ENCODE data around the gene CNTN4. TPM values are rescaled to one million over a fixed set of nuclear protein-coding genes. Genes with fewer than 3 reads are reported as not detected.

Gene CNTN4
- total and polyA plus RNA-seq, 2 of the 8 experiments (the other 6 are each of a cell fraction or from before 2014, with no cell fraction given) = 0.41 to 2.2 TPM

GRCh38 chr3:2597615-2598014, 498.9 kb downstream of the CNTN4 start:
- Histone ChIP-seq H2BK12ac (ENCODE audit: low read depth, low read length) (no peak overlapping the region), H3K14ac (ENCODE audit: insufficient read length) (no peak overlapping the region), H2BK15ac (ENCODE audit: low read length) (no peak overlapping the region), H3K18ac (ENCODE audit: extremely low read depth, low read length) (no peak overlapping the region), H4K5ac (ENCODE audit: insufficient read length, low read depth, low read length) (no peak overlapping the region), H4K91ac (replicated peaks; ENCODE audit: insufficient read length, low read length) (no peak overlapping the region), H4K8ac (ENCODE audit: extremely low read depth, insufficient read depth, low read length) (no peak overlapping the region; the same call in 1 of the 2 replicates), H3K9ac (replicated peaks in 1 of 4; ENCODE audit: extremely low read depth in 1 of 4, low read depth in 3 of 4, low read length in 3 of 4) (no peak overlapping the region), H3K23me2 (ENCODE audit: low read depth, low read length) (no peaks in the 10 kb centered on the region), H3K27ac (ENCODE audit: low read depth, low read length) (no peak overlapping the region), H2BK5ac (ENCODE audit: low read depth, low read length) (no peak overlapping the region), H2AFZ (ENCODE audit: low read length) (no peak overlapping the region), H3K56ac (replicated peaks; ENCODE audit: insufficient read length, low read depth, low read length) (no peak overlapping the region), H3K36me3 (ENCODE audit: control insufficient read depth in 2 of 4, insufficient read depth in 4 of 4, low read length in 3 of 4) (no peaks in the 10 kb centered on the region), H2BK20ac (ENCODE audit: low read length) (no peak overlapping the region), H3K4me2 (ENCODE audit: insufficient read depth in 1 of 2, low read depth in 2 of 2, low read length in 2 of 2) (no peak overlapping the region), H2BK120ac (replicated peaks; ENCODE audit: low read depth, low read length) (no peak overlapping the region), H3K23ac (ENCODE audit: insufficient read length) (no peak overlapping the region), H3K9me3 (ENCODE audit: insufficient read depth in 2 of 2, low read depth in 1 of 2, low read length in 1 of 2) (no peaks in the 10 kb centered on the region), H3K79me1 (ENCODE audit: low read depth, low read length) (no peaks in the 10 kb centered on the region), H4K20me1 (replicated peaks in 1 of 2; ENCODE audit: control insufficient read depth in 1 of 2, insufficient read depth in 2 of 2, low read length in 2 of 2) (no peaks in the 10 kb centered on the region), H3K4ac (replicated peaks; ENCODE audit: insufficient read length, low read depth, low read length) (no peak overlapping the region), H3K27me3 (replicated peaks in 1 of 4; ENCODE audit: control insufficient read depth in 3 of 4, extremely low read depth in 1 of 4, insufficient read depth in 3 of 4, low read length in 3 of 4) (no peaks in the 10 kb centered on the region), H2AK5ac (ENCODE audit: low read depth, low read length) (no peak overlapping the region), H3K4me3 (ENCODE audit: extremely low read depth in 1 of 4, insufficient read depth in 2 of 4, low read depth in 3 of 4, low read length in 4 of 4) (no peak overlapping the region), H3K4me1 (replicated peaks in 1 of 4; ENCODE audit: control insufficient read depth in 3 of 4, insufficient read depth in 4 of 4, low read length in 3 of 4) (no peaks in the 10 kb centered on the region; a peak in 1 of 7 replicates), H3K79me2 (ENCODE audit: control insufficient read depth in 1 of 2, insufficient read depth in 2 of 2, low read length in 2 of 2) (no peaks in the 10 kb centered on the region)
- ChIA-PET POLR2A (ENCODE audit: partially characterized antibody) (no interaction called here), CTCF (ENCODE audit: partially characterized antibody) (interaction anchor here (0.6 to 1.2 kb wide), 6 partner anchors 16 to 333 kb away, joined by 3 to 5 read pairs (median 3); no protein-coding TSS in a partner anchor)
- 92% methylated on average over 3 of the region's 3 CpGs; no CpG with 5 or more reads in 1 of the 2 experiments for WGBS, 2 experiments (ENCODE audit: extremely low coverage in 1 of 2, insufficient coverage in 1 of 2, insufficient read length in 1 of 2, insufficient replicate concordance in 2 of 2, low coverage in 1 of 2, low lambda C conversion rate in 2 of 2, missing lambda C conversion rate in 1 of 2)
- TF ChIP-seq ASH2L (IDR thresholded peaks at IDR 0.05; ENCODE audit: low read length) (no peak), KDM4A (IDR thresholded peaks at IDR 0.05; ENCODE audit: low read depth, low read length, severe bottlenecking) (no peak), SRF (IDR thresholded peaks at IDR 0.05; ENCODE audit: low read depth, low read length) (no peak), EZH2 (IDR thresholded peaks at IDR 0.05; ENCODE audit: low read depth, low read length, severe bottlenecking) (no peak), HDAC2 (IDR thresholded peaks at IDR 0.05; ENCODE audit: borderline replicate concordance in 1 of 2, low read depth in 2 of 2, low read length in 2 of 2) (no peak), CEBPB (IDR thresholded peaks at IDR 0.05; ENCODE audit: low read depth, low read length) (no peak), NRF1 (IDR thresholded peaks at IDR 0.05; ENCODE audit: low read depth, low read length) (no peak)
- FAIRE-seq = no peak
- no peak for DNase-seq (ENCODE audit: low read depth in 1 of 2, low spot score in 2 of 2)
